HepG2 (cell line): ENCODE measurements around the gene PCIF1. TPM values are rescaled to one million over a fixed set of nuclear protein-coding genes. Genes with fewer than 3 reads are reported as not detected.
A peak's percentile ranks its signal among the peaks of the same experiment; 100 is the strongest.

Experiments
- ARID3A ChIP-seq: IDR thresholded peaks from 2 replicates; pipeline ENCODE4 v1.6.1; 2012; ENCODE audit warnings: low read depth, low read length, improper control_type of control experiment
- BORCS8-MEF2B ChIP-seq: sonication (generic); formaldehyde crosslinking; IDR thresholded peaks from 2 replicates; pipeline ENCODE4 v1.8.0; 2022; ENCODE audit warnings: mild to moderate bottlenecking, missing genetic modification reagents
- DZIP1 ChIP-seq: sonication (generic); formaldehyde crosslinking; IDR thresholded peaks from 2 replicates; pipeline ENCODE4 v1.5.0; 2020; ENCODE audit warnings: mild to moderate bottlenecking, missing genetic modification reagents
- HMG20A ChIP-seq: IDR thresholded peaks from 2 replicates; pipeline ENCODE4 v1.6.1; 2016; ENCODE audit warnings: borderline replicate concordance
- KAT7 ChIP-seq: IDR thresholded peaks from 2 replicates; pipeline ENCODE4 v1.6.1; 2018; ENCODE audit warnings: borderline replicate concordance, missing compliant biosample characterization
- KLF12 ChIP-seq: sonication (generic); formaldehyde crosslinking; IDR thresholded peaks from 2 replicates; pipeline ENCODE4 v1.4.0; 2020; ENCODE audit warnings: missing genetic modification reagents, borderline replicate concordance
- MBNL3 ChIP-seq: fragments of 250-450 bp; sonication (Bioruptor Pico); conservative IDR thresholded peaks from 2 replicates; pipeline ENCODE4 v1.8.0; 2022; ENCODE audit warnings: mild to moderate bottlenecking, inconsistent platforms
- POGZ ChIP-seq: sonication (generic); formaldehyde crosslinking; IDR thresholded peaks from 2 replicates; pipeline ENCODE4 v1.4.0; 2020; ENCODE audit warnings: mild to moderate bottlenecking, missing genetic modification reagents
- PRMT3 ChIP-seq: sonication (generic); formaldehyde crosslinking; IDR thresholded peaks from 2 replicates; pipeline ENCODE4 v1.8.1; 2022; ENCODE audit warnings: low read depth, mild to moderate bottlenecking, moderate library complexity, missing genetic modification reagents, borderline replicate concordance
- SALL1 ChIP-seq: sonication (generic); formaldehyde crosslinking; IDR thresholded peaks from 2 replicates; pipeline ENCODE4 v1.8.0; 2022; ENCODE audit warnings: mild to moderate bottlenecking, missing genetic modification reagents
- SOX6 ChIP-seq, 2 experiments: fragments of 450-650 bp in 1 of 2; sonication (generic) in 1 of 2; formaldehyde crosslinking in 1 of 2; IDR thresholded peaks; 2 replicates each; pipeline versions ENCODE4 v1.4.0 to v1.6.1; 2017 to 2020; ENCODE audit warnings: antibody characterized with exemption in 1 of 2, mild to moderate bottlenecking in 1 of 2, missing genetic modification reagents in 1 of 2
- YY1 ChIP-seq: IDR thresholded peaks from 2 replicates; pipeline ENCODE4 v1.6.1; 2011; ENCODE audit warnings: low read length, low read depth, moderate library complexity, mild to moderate bottlenecking; ENCODE audit not compliant: insufficient read depth, insufficient replicate concordance
- ZEB1 ChIP-seq: IDR thresholded peaks from 2 replicates; pipeline ENCODE4 v1.6.1; 2012; ENCODE audit warnings: mild to moderate bottlenecking, low read depth, inconsistent platforms; ENCODE audit not compliant: insufficient replicate concordance
- ZNF18 ChIP-seq: sonication (generic); formaldehyde crosslinking; IDR thresholded peaks from 2 replicates; pipeline ENCODE4 v1.8.0; 2022; ENCODE audit warnings: mild to moderate bottlenecking, missing genetic modification reagents; ENCODE audit not compliant: insufficient replicate concordance
- ZNF251 ChIP-seq: sonication (generic); formaldehyde crosslinking; IDR thresholded peaks from 2 replicates; pipeline ENCODE4 v1.9.0; 2021; ENCODE audit warnings: mild to moderate bottlenecking, missing genetic modification reagents
- ZNF256 ChIP-seq: sonication (generic); formaldehyde crosslinking; conservative IDR thresholded peaks from 2 replicates; pipeline ENCODE4 v1.4.0; 2020; ENCODE audit warnings: missing genetic modification reagents
- ZNF274 ChIP-seq: sonication (generic); formaldehyde crosslinking; IDR thresholded peaks from 2 replicates; pipeline ENCODE4 v1.5.1; 2020; ENCODE audit warnings: mild to moderate bottlenecking, missing genetic modification reagents
- ZNF552 ChIP-seq: sonication (generic); formaldehyde crosslinking; IDR thresholded peaks from 2 replicates; pipeline ENCODE4 v1.9.0; 2022; ENCODE audit warnings: missing genetic modification reagents, mild to moderate bottlenecking, borderline replicate concordance
- ZNF670 ChIP-seq: sonication (generic); formaldehyde crosslinking; IDR thresholded peaks from 2 replicates; pipeline ENCODE4 v1.8.0; 2022; ENCODE audit warnings: mild to moderate bottlenecking, missing genetic modification reagents, borderline replicate concordance
- ZNF720 ChIP-seq: sonication (generic); formaldehyde crosslinking; IDR thresholded peaks from 2 replicates; pipeline ENCODE4 v1.4.0; 2020; ENCODE audit warnings: missing genetic modification reagents
- ZNF740 ChIP-seq: sonication (generic); formaldehyde crosslinking; IDR thresholded peaks from 2 replicates; pipeline ENCODE4 v1.4.0; 2020; ENCODE audit warnings: missing genetic modification reagents
- polyA plus RNA-seq, 8 experiments: library from polyadenylated mRNA; depleted of rRNA in 3 of 8; stranded (reverse) in 7 of 8; unstranded in 1 of 8; fragments of >200 nt; fragmentation: Illumina TruSeq in 4 of 8; extraction: Trizol in 4 of 8; gene quantifications; 2 replicates each; pipeline versions ENCODE4 v1.2.1 to v1.2.3, GENCODE V29; 2011 to 2016; ENCODE audit warnings: low read depth in 4 of 8, missing spikeins in 1 of 8, mixed read lengths in 1 of 8; ENCODE audit not compliant: insufficient read depth in 1 of 8
- total RNA-seq, 5 experiments: library from RNA; depleted of rRNA; stranded (reverse); fragments of >200 nt; fragmentation: Illumina TruSeq; extraction: Trizol; gene quantifications; 2 replicates each; pipeline ENCODE4 v1.2.3, GENCODE V29; 2016; ENCODE audit warnings: low read depth in 1 of 5

The PCIF1 gene
- total and polyA plus RNA-seq, 2 of the 13 experiments (the other 11 are each of a cell fraction or from before 2014, with no cell fraction given): 20.9 to 24.4 TPM

- TF ChIP-seq BORCS8-MEF2B: peak; percentile 71
- no peak for TF ChIP-seq ZNF274 (CRISPR knock-in tag)
- TF ChIP-seq HMG20A (CRISPR knock-in tag): no peak
- no peak for TF ChIP-seq PRMT3 (CRISPR knock-in tag)
- TF ChIP-seq KLF12 (CRISPR knock-in tag): peak; percentile 88
- peak; percentile 62; the same call in 1 of the 2 replicates for TF ChIP-seq ZNF251
- TF ChIP-seq ZNF256 (CRISPR knock-in tag): no peak
- TF ChIP-seq ZNF740 (CRISPR knock-in tag): no peak
- TF ChIP-seq KAT7 (CRISPR knock-in tag): no peak; the same call in none of the 2 replicates
- TF ChIP-seq ZNF670 (CRISPR knock-in tag): no peak
- TF ChIP-seq MBNL3 (CRISPR knock-in tag): no peak
- no peak for TF ChIP-seq DZIP1 (CRISPR knock-in tag)
- no peak for TF ChIP-seq POGZ
- peak; percentile 58 for TF ChIP-seq YY1
- peak; percentile 9 for TF ChIP-seq ZEB1
- 0 out of 2 replicates have a peak, but pooled peaks have one; percentile 30 for TF ChIP-seq ZNF552
- TF ChIP-seq SOX6 (IDR thresholded peaks at IDR 0.05): no peak
- peak; percentile 58; the same call in 1 of the 2 replicates for TF ChIP-seq SOX6 (CRISPR knock-in tag; IDR thresholded peaks at IDR 0.05)
- TF ChIP-seq ZNF18 (CRISPR knock-in tag): peak; percentile 54
- TF ChIP-seq ARID3A: no peak; the same call in 1 of the 2 replicates
- TF ChIP-seq SALL1: peak; percentile 85
- no peak for TF ChIP-seq ZNF720 (CRISPR knock-in tag)
These were observed 1.0 kb upstream of the PCIF1 start (continued) for GRCh38 chr20:45933266-45934045.
